ENCODE data around the gene MCC.

Gene MCC

DNA sequence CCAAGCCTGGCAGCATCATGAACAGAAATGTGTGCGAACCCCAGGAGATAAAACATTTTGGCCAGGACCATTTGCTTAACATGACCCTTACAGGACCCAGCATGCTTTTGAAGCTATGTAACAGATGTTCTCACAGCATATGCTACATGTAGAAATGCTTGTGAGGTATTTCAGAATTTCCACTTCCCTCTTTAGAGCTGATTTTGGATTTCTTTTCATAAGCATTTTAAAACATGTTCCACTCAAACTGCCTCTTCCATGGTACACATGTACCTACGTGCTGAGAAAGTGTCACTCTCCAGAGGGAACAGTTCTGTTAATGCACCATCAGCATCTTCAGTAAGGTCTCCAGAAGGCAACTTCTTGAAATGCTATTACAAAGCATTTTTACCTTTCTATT lies 37.8 kb downstream of the MCC start:
- TF ChIP-seq, protein P1, sequence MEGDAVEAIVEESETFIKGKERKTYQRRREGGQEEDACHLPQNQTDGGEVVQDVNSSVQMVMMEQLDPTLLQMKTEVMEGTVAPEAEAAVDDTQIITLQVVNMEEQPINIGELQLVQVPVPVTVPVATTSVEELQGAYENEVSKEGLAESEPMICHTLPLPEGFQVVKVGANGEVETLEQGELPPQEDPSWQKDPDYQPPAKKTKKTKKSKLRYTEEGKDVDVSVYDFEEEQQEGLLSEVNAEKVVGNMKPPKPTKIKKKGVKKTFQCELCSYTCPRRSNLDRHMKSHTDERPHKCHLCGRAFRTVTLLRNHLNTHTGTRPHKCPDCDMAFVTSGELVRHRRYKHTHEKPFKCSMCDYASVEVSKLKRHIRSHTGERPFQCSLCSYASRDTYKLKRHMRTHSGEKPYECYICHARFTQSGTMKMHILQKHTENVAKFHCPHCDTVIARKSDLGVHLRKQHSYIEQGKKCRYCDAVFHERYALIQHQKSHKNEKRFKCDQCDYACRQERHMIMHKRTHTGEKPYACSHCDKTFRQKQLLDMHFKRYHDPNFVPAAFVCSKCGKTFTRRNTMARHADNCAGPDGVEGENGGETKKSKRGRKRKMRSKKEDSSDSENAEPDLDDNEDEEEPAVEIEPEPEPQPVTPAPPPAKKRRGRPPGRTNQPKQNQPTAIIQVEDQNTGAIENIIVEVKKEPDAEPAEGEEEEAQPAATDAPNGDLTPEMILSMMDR (IDR thresholded peaks at IDR 0.05; ENCODE audit: low read depth, low read length, missing control alignments): no peak
- H3K4me3 ChIP-seq (ENCODE audit: low read depth, low read length): no peak overlapping the region
- no peak for DNase-seq (ENCODE audit: low read depth)

GRCh38 chr5:113448252-113448651 lies 40.0 kb downstream of the MCC start:
- DNase-seq (ENCODE audit: low read depth): no peak
- TF ChIP-seq, protein P1 (IDR thresholded peaks at IDR 0.05; ENCODE audit: low read depth, low read length, missing control alignments): no peak
- H3K4me3 ChIP-seq (ENCODE audit: low read depth, low read length): no peak overlapping the region

- no peak overlapping the region for H3K4me3 ChIP-seq (ENCODE audit: low read depth, low read length)
- DNase-seq (ENCODE audit: low read depth): no peak
- TF ChIP-seq, protein P1 (IDR thresholded peaks at IDR 0.05; ENCODE audit: low read depth, low read length, missing control alignments): no peak
Observed at GRCh38 chr5:113447498-113448050, 40.7 kb downstream of the MCC start.

DNA sequence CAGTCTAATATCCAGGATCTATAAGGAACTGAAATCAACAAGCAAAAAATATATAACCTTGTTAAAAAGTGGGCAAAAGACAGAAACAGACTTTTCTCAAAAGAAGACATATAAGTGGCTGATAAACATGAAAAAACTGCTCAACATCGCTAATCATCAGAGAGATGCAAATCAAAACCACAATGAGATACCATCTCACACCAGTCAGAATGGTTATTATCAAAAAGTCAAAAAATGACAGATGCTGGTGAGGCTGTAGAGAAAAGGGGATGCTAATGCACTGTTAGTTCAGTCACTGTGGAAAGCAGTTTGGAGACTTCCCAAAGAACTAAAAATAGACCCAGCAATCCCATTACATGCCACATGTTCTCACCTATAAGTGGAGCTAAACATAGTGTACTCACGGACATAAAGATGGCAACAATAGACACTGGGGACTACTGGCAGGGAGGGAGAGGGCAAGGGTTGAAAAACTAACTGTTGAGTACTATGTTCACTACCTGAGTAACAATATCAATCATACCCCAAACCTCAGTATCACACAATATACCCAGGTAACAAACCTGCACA lies 41.8 kb downstream of the MCC start:
- H3K4me3 ChIP-seq (ENCODE audit: low read depth, low read length): no peak overlapping the region
- no peak for DNase-seq (ENCODE audit: low read depth)
- TF ChIP-seq, protein P1 (IDR thresholded peaks at IDR 0.05; ENCODE audit: low read depth, low read length, missing control alignments): no peak

DNA sequence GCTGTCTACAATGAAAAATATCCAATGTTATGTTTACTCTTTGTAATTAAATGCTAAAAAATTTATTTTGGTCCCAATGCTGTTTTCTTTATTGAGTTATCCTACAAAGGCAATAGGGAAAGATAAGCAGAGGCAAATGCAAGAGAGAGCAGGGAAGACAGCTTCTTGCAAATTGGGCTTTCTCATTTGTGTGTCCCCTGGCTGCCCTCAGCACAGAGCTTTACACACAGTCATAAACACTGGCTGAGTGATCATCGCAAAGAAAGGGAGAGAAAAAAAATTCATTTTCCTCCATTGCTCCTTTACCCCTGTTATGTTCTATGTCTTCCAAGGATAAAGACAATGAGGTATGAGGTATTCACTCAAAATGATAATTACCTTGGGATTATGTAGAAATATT lies 51.1 kb downstream of the MCC start:
- TF ChIP-seq, protein P1 (IDR thresholded peaks at IDR 0.05; ENCODE audit: low read depth, low read length, missing control alignments): no peak
- H3K4me3 ChIP-seq (ENCODE audit: low read depth, low read length): no peak overlapping the region
- DNase-seq (ENCODE audit: low read depth): no peak

DNA sequence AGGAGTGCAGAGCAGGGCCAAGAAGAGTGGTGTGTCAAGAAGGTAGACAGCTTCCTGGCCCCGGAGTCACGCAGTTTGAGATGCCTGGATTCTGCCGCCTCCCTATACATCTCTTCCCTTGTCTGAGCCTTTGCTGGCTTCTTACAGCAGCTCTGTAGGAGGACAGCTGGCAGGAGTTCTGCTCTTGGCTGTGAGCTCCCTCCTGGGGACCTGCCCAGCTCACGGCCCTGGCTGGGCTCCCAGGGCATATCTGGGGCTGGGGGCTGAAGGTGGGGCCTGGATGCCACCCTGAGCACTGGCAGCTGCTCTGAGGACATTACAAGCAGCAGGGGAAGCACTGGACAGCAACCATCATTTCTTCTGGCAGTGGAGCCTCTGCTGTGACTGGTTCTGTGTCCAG lies 52.7 kb downstream of the MCC start:
- DNase-seq (ENCODE audit: low read depth): no peak
- TF ChIP-seq, protein P1 (IDR thresholded peaks at IDR 0.05; ENCODE audit: low read depth, low read length, missing control alignments): no peak
- no peak overlapping the region for H3K4me3 ChIP-seq (ENCODE audit: low read depth, low read length)

DNA sequence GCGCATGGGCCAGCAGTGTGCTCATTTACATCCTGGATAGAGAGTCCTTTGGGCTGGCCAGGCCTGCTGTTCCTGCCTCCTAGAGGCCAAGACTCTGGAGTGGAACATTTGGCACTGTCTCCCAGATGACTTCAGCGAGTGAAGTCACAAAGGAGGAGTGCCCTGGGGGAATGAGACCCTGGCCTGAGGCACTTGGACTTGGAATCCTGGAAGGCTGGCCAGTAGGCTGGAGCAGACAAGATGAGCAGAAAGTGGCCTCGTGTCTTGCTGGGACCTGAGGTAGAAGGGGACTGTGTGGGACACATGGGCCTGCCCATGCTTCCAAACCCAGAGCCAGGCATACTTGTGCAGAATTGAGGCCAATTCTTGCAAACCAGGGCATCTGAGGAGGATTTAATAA lies 53.4 kb downstream of the MCC start, which contains the start of gene TSSK1B:
TSS of gene TSSK1B (minus strand) at position 101 of the 400 bp plus-strand sequence. CDS start 150 bp downstream, outside the sequence.
- TF ChIP-seq, protein P1 (IDR thresholded peaks at IDR 0.05; ENCODE audit: low read depth, low read length, missing control alignments): no peak
- no peak for DNase-seq (ENCODE audit: low read depth)
- H3K4me3 ChIP-seq (ENCODE audit: low read depth, low read length): no peak within 1 kb of the TSS
